Chondrocyte (in vitro differentiated cells): ENCODE results near the gene DMD. TPM values are rescaled to one million over a fixed set of nuclear protein-coding genes. Genes with fewer than 3 reads are reported as not detected.

Experiments
- DNase-seq: peaks from one replicate; pipeline ENCODE4 v3.0.0; 2021; ENCODE audit warnings: mixed read lengths, low spot score
- H3K27ac Mint-ChIP-seq: one replicate; pipeline ENCODE4 v1.8.0; 2021; ENCODE audit warnings: mild to moderate bottlenecking, moderate library complexity, mixed read lengths; ENCODE audit not compliant: unreplicated experiment
- H3K27me3 Mint-ChIP-seq: 2 replicates; pipeline ENCODE4 v1.8.0; 2021; ENCODE audit warnings: low read depth, mixed read lengths
- H3K36me3 Mint-ChIP-seq: 2 replicates; pipeline ENCODE4 v1.8.0; 2021; ENCODE audit warnings: low read depth, mixed read lengths
- H3K4me1 Mint-ChIP-seq: 2 replicates; pipeline ENCODE4 v1.8.0; 2021; ENCODE audit warnings: low read depth, mild to moderate bottlenecking, mixed read lengths
- H3K4me3 Mint-ChIP-seq: one replicate; pipeline ENCODE4 v1.8.0; 2021; ENCODE audit warnings: mild to moderate bottlenecking, moderate library complexity, mixed read lengths; ENCODE audit not compliant: unreplicated experiment
- H3K9me3 Mint-ChIP-seq: 2 replicates; pipeline ENCODE4 v1.8.0; 2021; ENCODE audit warnings: low read depth, mixed read lengths
- CTCF ChIP-seq: fragments of 200-600 bp; sonication (generic); IDR thresholded peaks from 2 replicates; pipeline ENCODE4 v1.5.0; 2021; ENCODE audit warnings: antibody characterized with exemption, mild to moderate bottlenecking, moderate library complexity
- total RNA-seq: library from RNA; stranded (reverse); gene quantifications from 3 replicates; pipeline ENCODE4 v1.2.1, GENCODE V29; 2021

DMD gene
- total RNA-seq, 1 donor from 2014 or later, result 201 TPM

- H3K4me1 Mint-ChIP-seq, result no peaks in the 10 kb centered on the region
These were observed 1578.0 kb downstream of the DMD start for GRCh38 chrX:31633349-31633748.

GRCh38 chrX:31629195-31629594 lies 1582.2 kb downstream of the DMD start:
- Mint-ChIP-seq H3K9me3 (no peaks in the 10 kb centered on the region), H3K27me3 (no peaks in the 10 kb centered on the region), H3K27ac (no peak overlapping the region), H3K4me3 (no peak overlapping the region), H3K36me3 (no peaks in the 10 kb centered on the region), H3K4me1 (no peaks in the 10 kb centered on the region)
- DNase-seq, result no peak
- TF ChIP-seq CTCF, result no peak

More at GRCh38 chrX:31633349-31633748, 1578.0 kb downstream of the DMD start:
- no peaks in the 10 kb centered on the region for H3K9me3 Mint-ChIP-seq
- H3K36me3 Mint-ChIP-seq, result no peaks in the 10 kb centered on the region
- no peak for DNase-seq
- no peaks in the 10 kb centered on the region for H3K27me3 Mint-ChIP-seq
- no peak for TF ChIP-seq CTCF
- no peak overlapping the region for H3K4me3 Mint-ChIP-seq
- H3K27ac Mint-ChIP-seq, result no peak overlapping the region

- Mint-ChIP-seq H3K4me3 (no peak overlapping the region), H3K27me3 (no peaks in the 10 kb centered on the region), H3K4me1 (peaks cover 44% of the 10 kb centered on the region), H3K9me3 (peaks cover 10% of the 10 kb centered on the region), H3K27ac (peak overlapping the region; percentile 78), H3K36me3 (no peaks in the 10 kb centered on the region)
- DNase-seq, result no peak
- peak; percentile 65 for TF ChIP-seq CTCF
These were observed 1602.2 kb downstream of the DMD start for GRCh38 chrX:31609130-31609529.

- H3K9me3 Mint-ChIP-seq, result peaks cover 8% of the 10 kb centered on the region
- no peaks in the 10 kb centered on the region for H3K36me3 Mint-ChIP-seq
- no peak overlapping the region for H3K4me3 Mint-ChIP-seq
- DNase-seq, result no peak
- H3K4me1 Mint-ChIP-seq, result peaks cover 49% of the 10 kb centered on the region
- no peak for TF ChIP-seq CTCF
- H3K27me3 Mint-ChIP-seq, result no peaks in the 10 kb centered on the region
- peak overlapping the region; percentile 78 for H3K27ac Mint-ChIP-seq
These were observed 1602.7 kb downstream of the DMD start for GRCh38 chrX:31608638-31609037.

- Mint-ChIP-seq H3K27me3 (no peaks in the 10 kb centered on the region), H3K36me3 (no peaks in the 10 kb centered on the region), H3K9me3 (peaks cover 9% of the 10 kb centered on the region), H3K4me1 (peaks cover 56% of the 10 kb centered on the region), H3K27ac (peak overlapping the region; percentile 22), H3K4me3 (no peak overlapping the region)
- TF ChIP-seq CTCF, result no peak
- DNase-seq, result no peak
These were observed 1604.6 kb downstream of the DMD start for GRCh38 chrX:31606771-31607170.
